ENCODE data around the gene ADGRD1.

DNA sequence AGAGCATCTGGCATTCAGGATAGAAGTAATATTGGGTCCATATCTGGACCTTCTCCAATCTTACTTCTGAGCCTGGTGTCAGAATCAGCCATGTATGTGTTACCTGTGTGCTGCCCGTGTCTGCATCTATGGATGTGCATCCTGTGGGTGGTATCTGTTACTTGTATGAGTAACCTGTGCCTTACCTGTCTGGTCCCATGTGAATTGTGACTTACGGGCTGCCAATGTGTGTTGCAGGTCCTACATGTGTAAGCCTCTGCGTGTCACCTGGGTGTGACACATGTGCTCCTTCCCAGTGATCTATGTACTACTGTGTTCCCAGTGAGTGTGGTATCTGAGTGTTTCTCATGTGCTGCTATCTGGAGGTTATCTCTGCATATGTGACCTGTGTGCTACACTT lies 208.4 kb downstream of the ADGRD1 start:
- TF ChIP-seq, protein P1, sequence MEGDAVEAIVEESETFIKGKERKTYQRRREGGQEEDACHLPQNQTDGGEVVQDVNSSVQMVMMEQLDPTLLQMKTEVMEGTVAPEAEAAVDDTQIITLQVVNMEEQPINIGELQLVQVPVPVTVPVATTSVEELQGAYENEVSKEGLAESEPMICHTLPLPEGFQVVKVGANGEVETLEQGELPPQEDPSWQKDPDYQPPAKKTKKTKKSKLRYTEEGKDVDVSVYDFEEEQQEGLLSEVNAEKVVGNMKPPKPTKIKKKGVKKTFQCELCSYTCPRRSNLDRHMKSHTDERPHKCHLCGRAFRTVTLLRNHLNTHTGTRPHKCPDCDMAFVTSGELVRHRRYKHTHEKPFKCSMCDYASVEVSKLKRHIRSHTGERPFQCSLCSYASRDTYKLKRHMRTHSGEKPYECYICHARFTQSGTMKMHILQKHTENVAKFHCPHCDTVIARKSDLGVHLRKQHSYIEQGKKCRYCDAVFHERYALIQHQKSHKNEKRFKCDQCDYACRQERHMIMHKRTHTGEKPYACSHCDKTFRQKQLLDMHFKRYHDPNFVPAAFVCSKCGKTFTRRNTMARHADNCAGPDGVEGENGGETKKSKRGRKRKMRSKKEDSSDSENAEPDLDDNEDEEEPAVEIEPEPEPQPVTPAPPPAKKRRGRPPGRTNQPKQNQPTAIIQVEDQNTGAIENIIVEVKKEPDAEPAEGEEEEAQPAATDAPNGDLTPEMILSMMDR (IDR thresholded peaks at IDR 0.05; ENCODE audit: low read depth, low read length): no peak
- TF ChIP-seq POLR2A (IDR thresholded peaks at IDR 0.05; ENCODE audit: extremely low read depth, insufficient read length) (no peak), MYC (IDR thresholded peaks at IDR 0.05; ENCODE audit: low read depth, low read length) (no peak)

Measured in NB4 (cell line).